ENCODE data around the gene DNAJA3. TPM values are rescaled to one million over a fixed set of nuclear protein-coding genes. Genes with fewer than 3 reads are reported as not detected.
A peak's percentile ranks its signal among the peaks of the same experiment; 100 is the strongest.

DNAJA3 gene
- total RNA-seq, 1 experiment from 2014 or later = 93.1 TPM

DNA sequence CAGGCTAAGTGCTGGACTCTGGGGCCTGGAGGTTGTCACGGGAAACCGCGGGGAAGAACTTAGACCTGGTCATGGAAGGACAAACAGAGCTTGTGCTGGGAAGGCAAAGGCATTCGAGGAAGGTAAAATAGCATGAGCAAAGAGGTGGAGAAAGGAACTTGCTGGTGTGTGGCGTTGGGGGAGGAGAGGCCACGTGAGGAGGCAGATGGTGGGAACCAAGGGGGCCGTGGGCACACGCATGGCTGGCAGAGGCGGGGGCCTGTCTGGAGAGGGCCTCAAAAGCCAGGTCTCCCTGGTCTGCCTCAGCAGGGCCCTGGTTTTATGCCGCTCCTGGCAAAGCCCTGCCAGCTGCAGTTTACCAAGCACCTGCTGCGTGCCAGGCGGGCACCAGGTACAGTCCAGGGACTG, 24.6 kb upstream of the DNAJA3 start:
- no TSS peak for BruUV-seq (replicated peaks)
- CTCF ChIA-PET = interaction anchor here (0.6 to 3.4 kb wide), 3 partner anchors 41 to 148 kb away, joined by 7 to 53 read pairs (median 14); no protein-coding TSS in a partner anchor
- TF ChIP-seq, protein P1, sequence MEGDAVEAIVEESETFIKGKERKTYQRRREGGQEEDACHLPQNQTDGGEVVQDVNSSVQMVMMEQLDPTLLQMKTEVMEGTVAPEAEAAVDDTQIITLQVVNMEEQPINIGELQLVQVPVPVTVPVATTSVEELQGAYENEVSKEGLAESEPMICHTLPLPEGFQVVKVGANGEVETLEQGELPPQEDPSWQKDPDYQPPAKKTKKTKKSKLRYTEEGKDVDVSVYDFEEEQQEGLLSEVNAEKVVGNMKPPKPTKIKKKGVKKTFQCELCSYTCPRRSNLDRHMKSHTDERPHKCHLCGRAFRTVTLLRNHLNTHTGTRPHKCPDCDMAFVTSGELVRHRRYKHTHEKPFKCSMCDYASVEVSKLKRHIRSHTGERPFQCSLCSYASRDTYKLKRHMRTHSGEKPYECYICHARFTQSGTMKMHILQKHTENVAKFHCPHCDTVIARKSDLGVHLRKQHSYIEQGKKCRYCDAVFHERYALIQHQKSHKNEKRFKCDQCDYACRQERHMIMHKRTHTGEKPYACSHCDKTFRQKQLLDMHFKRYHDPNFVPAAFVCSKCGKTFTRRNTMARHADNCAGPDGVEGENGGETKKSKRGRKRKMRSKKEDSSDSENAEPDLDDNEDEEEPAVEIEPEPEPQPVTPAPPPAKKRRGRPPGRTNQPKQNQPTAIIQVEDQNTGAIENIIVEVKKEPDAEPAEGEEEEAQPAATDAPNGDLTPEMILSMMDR (IDR thresholded peaks at IDR 0.05; ENCODE audit: unreplicated experiment) = no peak
- H3K4me1 Mint-ChIP-seq (ENCODE audit: low read depth, unreplicated experiment) = no peaks in the 10 kb centered on the region
- DNase-seq = no peak
- H3K4me3 Mint-ChIP-seq (ENCODE audit: low read depth, unreplicated experiment) = no peak overlapping the region
- intact Hi-C loops (cut with micrococcal nuclease; ENCODE audit: unreplicated experiment) = no loop called here
- H3K9me3 Mint-ChIP-seq (ENCODE audit: low read depth, unreplicated experiment) = no peaks in the 10 kb centered on the region
- H3K27me3 Mint-ChIP-seq (ENCODE audit: unreplicated experiment) = no peaks in the 10 kb centered on the region
- peaks cover 32% of the 10 kb centered on the region for H3K36me3 Mint-ChIP-seq (ENCODE audit: insufficient read depth, unreplicated experiment)
- peak overlapping the region; percentile 21 for H3K27ac Mint-ChIP-seq (ENCODE audit: unreplicated experiment)

DNA sequence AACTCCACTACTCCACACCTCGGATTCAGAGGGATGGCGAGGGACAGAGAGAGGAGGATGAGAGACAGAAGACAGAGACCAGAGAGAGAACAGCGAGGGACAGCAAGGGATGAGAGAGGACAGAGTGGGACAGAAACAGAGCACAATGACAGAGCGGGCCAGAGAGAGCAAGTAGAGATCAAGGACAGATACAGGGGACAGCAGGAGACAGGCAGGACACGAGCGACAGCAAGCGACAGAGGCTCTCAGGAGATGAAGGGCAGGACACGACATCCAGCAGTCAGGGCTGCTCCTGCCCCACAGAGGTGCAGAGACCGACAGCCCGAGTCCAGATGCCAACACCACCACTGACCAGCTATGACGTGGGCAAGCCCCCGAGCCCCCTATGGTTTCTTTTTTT, 24.2 kb upstream of the DNAJA3 start:
- intact Hi-C loops (cut with micrococcal nuclease; ENCODE audit: unreplicated experiment) = no loop called here
- CTCF ChIA-PET = interaction anchor here (0.6 to 3.4 kb wide), 5 partner anchors 17 to 148 kb away, joined by 7 to 53 read pairs (median 14); no protein-coding TSS in a partner anchor
- no peak overlapping the region for H3K4me3 Mint-ChIP-seq (ENCODE audit: low read depth, unreplicated experiment)

DNA sequence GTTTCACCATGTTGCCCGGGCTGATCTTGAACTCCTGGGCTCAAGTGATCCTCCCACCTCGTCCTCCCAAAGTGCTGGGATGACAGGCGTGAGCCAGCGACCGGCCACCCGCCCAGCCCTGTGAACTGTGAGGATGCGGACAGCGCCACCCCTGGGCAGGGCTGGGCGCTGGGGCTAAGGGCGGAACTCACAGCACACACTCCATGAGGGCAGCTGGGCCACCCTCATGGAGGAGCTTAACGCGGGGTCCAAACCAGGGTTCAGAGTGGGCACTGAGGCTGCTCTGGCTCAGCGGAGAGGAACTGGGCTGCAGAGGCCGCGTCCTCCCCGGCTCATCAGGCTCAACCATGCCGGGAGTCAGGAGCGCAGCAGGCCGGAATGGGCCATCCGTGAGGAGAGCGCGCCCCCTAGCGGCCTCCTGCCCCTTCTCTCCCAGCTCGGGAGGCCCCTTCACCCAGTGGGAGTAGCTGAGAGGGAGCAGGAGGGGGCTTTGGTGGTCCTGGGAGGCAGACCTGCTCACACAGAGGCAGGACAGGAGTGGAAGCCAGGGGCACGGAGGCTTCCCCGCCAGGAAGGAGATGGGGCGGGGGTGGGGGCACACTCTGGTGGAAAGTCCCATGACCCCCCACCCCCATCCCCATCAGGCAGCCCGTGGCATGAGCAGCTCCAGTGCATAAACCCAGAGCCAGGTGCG, 23.1 kb upstream of the DNAJA3 start:
- Mint-ChIP-seq H3K9me3 (ENCODE audit: low read depth, unreplicated experiment) (no peaks in the 10 kb centered on the region), H3K27me3 (ENCODE audit: unreplicated experiment) (no peaks in the 10 kb centered on the region), H3K27ac (ENCODE audit: unreplicated experiment) (no peak overlapping the region), H3K36me3 (ENCODE audit: insufficient read depth, unreplicated experiment) (peaks cover 36% of the 10 kb centered on the region), H3K4me1 (ENCODE audit: low read depth, unreplicated experiment) (no peaks in the 10 kb centered on the region), H3K4me3 (ENCODE audit: low read depth, unreplicated experiment) (no peak overlapping the region)
- intact Hi-C loops (cut with micrococcal nuclease; ENCODE audit: unreplicated experiment) = loop anchor here (1.0 kb wide), 1 partner anchor 43 kb away; no protein-coding TSS in a partner anchor
- TF ChIP-seq, protein P1 (IDR thresholded peaks at IDR 0.05; ENCODE audit: unreplicated experiment) = peak; percentile 99
- no TSS peak for BruUV-seq (replicated peaks)
- peak; percentile 92 for DNase-seq
- CTCF ChIA-PET = interaction anchor here (0.5 to 3.4 kb wide), 20 partner anchors 11 to 1186 kb away, joined by 3 to 53 read pairs (median 7); partner anchors contain the start of genes CORO7, PAM16 and TFAP4

More for the DNA sequence above, 24.2 kb upstream of the DNAJA3 start:
- Mint-ChIP-seq H3K27me3 (ENCODE audit: unreplicated experiment) (no peaks in the 10 kb centered on the region), H3K36me3 (ENCODE audit: insufficient read depth, unreplicated experiment) (peaks cover 32% of the 10 kb centered on the region), H3K27ac (ENCODE audit: unreplicated experiment) (no peak overlapping the region), H3K9me3 (ENCODE audit: low read depth, unreplicated experiment) (no peaks in the 10 kb centered on the region), H3K4me1 (ENCODE audit: low read depth, unreplicated experiment) (no peaks in the 10 kb centered on the region)
- BruUV-seq (replicated peaks) = no TSS peak
- no peak for DNase-seq
- TF ChIP-seq, protein P1 (IDR thresholded peaks at IDR 0.05; ENCODE audit: unreplicated experiment) = no peak

DNA sequence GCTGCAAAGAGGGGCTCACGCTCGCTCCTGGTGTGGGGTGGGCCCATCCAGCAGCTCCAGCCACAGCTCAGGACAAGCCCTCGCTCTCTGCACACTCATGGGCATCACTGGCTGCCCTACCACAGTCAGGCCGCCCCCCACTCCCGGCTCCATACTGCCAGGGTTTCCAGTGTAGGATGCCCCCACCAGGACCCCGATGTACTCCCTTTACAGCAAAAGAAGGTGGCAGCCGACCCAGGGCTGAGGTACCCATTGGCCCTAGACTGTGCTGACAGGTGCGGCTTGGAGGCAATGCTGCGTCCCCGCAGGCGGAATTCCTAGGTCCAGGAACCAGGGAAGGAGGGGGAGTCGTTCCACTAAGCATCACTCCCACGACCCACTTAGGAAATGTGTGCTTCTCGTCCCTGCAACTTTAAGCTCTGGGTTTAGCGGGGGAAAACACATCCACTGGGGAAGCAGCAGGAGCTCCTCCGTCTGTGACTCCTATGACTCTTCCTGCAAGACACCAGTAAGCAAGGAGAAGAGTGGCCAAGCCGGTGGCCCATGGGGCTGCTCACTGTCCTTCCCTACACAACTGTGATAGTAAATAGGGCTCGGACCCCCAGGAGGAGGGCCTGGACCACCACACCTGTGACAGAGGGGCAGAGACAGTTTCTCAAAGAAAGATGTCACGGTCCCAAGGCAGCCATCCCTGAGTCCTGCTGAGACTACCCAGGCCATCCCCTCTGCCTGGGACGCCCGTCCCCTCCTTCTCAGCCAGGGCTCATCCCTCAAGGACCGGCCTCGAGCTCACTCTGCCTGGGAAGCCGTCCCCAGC, 22.3 kb upstream of the DNAJA3 start:
- Mint-ChIP-seq H3K27me3 (ENCODE audit: unreplicated experiment) (no peaks in the 10 kb centered on the region), H3K36me3 (ENCODE audit: insufficient read depth, unreplicated experiment) (peaks cover 36% of the 10 kb centered on the region), H3K4me3 (ENCODE audit: low read depth, unreplicated experiment) (no peak overlapping the region), H3K4me1 (ENCODE audit: low read depth, unreplicated experiment) (no peaks in the 10 kb centered on the region), H3K27ac (ENCODE audit: unreplicated experiment) (no peak overlapping the region), H3K9me3 (ENCODE audit: low read depth, unreplicated experiment) (no peaks in the 10 kb centered on the region)
- CTCF ChIA-PET = interaction anchor here (0.7 to 3.4 kb wide), 19 partner anchors 12 to 566 kb away, joined by 3 to 53 read pairs (median 8); partner anchors contain the start of genes CORO7, PAM16 and TFAP4
- no peak for DNase-seq
- TF ChIP-seq, protein P1 (IDR thresholded peaks at IDR 0.05; ENCODE audit: unreplicated experiment) = no peak
- BruUV-seq (replicated peaks) = no TSS peak
- intact Hi-C loops (cut with micrococcal nuclease; ENCODE audit: unreplicated experiment) = no loop called here
